Measurements from ENCODE around the gene PCDHB4.
"Not testable (repeated sequence)": the region's sequence is repeated elsewhere in the genome, so short reads cannot be mapped to it uniquely, and the experiment has no call there.

Gene PCDHB4

DNA sequence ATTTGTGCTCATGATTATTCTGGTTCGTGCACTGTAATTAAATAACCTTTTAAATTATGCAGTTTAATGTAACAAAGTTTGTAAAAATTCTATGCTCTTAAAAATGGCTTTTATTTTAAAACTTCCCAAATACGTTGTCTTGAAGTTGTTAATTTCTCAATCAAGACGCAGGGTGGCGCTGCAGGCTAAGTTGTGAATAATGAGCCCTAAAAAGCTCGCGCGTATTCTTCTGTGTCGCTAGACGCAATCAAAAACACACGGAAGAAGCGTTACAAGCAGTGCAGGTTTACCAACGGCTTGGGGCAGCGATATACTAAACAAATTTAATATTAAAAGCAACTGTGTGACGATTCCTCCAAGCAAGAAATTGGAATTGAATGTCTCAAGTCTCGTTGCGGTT is at the start of gene PCDHB4:
Gene PCDHB4, plus strand, starts transcription at position 256 of the 400 bp plus-strand sequence. CDS start 181 bp downstream, outside the sequence.
- no peak for DNase-seq (ENCODE audit: low read depth in 4 of 4, low spot score in 1 of 4)

GRCh38 chr5:141077826-141078225 is 43.8 kb upstream of the PCDHB4 start:
- no peak for DNase-seq (ENCODE audit: low read depth in 4 of 4, low spot score in 1 of 4)

- no peak for DNase-seq (ENCODE audit: low read depth in 4 of 4, low spot score in 1 of 4)
These were observed 39.4 kb upstream of the PCDHB4 start for GRCh38 chr5:141082228-141082627.

- peak in 1 of 4 experiments; percentile 8 for DNase-seq (ENCODE audit: low read depth in 4 of 4, low spot score in 1 of 4)
These were observed 37.1 kb upstream of the PCDHB4 start for GRCh38 chr5:141084487-141084989.

DNA sequence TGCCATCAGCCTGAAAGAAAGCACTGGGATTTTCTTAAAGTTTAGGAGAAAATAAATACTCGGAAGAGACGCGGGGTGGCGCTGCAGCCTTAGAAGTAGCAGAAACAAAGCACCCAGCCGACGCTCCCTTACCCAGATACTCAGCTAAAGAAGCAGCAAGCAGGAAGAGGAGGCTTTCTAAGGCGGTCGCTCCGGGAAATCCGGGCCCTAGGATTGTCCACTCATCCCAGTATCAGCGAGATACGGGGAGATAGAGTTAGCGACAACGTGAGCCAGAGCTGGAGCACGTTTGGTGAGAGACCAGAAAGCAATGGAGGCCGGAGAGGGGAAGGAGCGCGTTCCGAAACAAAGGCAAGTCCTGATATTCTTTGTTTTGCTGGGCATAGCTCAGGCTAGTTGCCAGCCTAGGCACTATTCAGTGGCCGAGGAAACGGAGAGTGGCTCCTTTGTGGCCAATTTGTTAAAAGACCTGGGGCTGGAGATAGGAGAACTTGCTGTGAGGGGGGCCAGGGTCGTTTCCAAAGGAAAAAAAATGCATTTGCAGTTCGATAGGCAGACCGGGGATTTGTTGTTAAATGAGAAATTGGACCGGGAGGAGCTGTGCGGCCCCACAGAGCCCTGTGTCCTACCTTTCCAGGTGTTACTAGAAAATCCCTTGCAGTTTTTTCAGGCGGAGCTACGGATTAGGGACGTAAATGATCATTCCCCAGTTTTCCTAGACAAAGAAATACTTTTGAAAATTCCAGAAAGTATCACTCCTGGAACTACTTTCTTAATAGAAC is 26.9 kb upstream of the PCDHB4 start, which contains the start of gene PCDHB2:
Gene PCDHB2, plus strand, starts transcription at position 135 of the 782 bp plus-strand sequence. Its CDS starts 176 bp downstream, at position 311.
- DNase-seq (ENCODE audit: low read depth in 4 of 4, low spot score in 1 of 4) = no peak

GRCh38 chr5:141095263-141095641 is 26.4 kb upstream of the PCDHB4 start:
- DNase-seq (ENCODE audit: low read depth in 4 of 4, low spot score in 1 of 4) = no peak

- not testable (repeated sequence) for DNase-seq (ENCODE audit: low read depth in 4 of 4, low spot score in 1 of 4)
These were observed 25.4 kb upstream of the PCDHB4 start for GRCh38 chr5:141096181-141096580.

GRCh38 chr5:141096586-141096985 is 25.0 kb upstream of the PCDHB4 start:
- not testable (repeated sequence) for DNase-seq (ENCODE audit: low read depth in 4 of 4, low spot score in 1 of 4)

DNA sequence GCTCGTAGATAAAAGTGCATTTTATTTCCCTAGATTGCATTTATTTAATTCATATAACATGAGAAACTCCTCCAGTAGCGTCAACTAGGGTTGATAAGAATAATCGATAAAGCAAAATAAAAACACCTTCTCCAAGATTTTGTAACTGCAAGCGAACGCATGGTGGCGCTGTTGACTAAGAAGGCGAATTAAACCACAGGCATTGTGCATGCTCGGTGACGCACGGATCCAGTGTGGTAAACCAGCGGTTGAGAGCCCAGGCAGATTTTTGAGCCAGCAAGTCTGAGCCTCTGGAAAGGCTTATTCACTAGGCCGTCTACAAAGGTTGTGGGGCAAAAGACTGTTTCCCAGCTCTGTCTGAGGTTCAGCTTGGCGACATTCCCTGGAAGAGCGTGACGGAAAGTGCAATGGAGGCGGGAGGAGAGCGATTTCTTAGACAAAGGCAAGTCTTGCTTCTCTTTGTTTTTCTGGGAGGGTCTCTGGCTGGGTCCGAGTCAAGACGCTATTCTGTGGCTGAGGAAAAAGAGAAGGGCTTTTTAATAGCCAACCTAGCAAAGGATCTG is 21.3 kb upstream of the PCDHB4 start, which contains the start of gene PCDHB3:
Gene PCDHB3, plus strand, starts transcription at position 231 of the 563 bp plus-strand sequence. Its CDS starts 177 bp downstream, at position 408.
- DNase-seq (ENCODE audit: low read depth in 4 of 4, low spot score in 1 of 4) = peak in 2 of 4 experiments; percentile 1 to 3

- DNase-seq (ENCODE audit: low read depth in 4 of 4, low spot score in 1 of 4) = no peak
These were observed 20.6 kb upstream of the PCDHB4 start for GRCh38 chr5:141101059-141101458.

- DNase-seq (ENCODE audit: low read depth in 4 of 4, low spot score in 1 of 4) = not testable (repeated sequence)
These were observed 19.5 kb upstream of the PCDHB4 start for GRCh38 chr5:141102070-141102469.

- DNase-seq (ENCODE audit: low read depth in 4 of 4, low spot score in 1 of 4) = not testable (repeated sequence)
These were observed 19.1 kb upstream of the PCDHB4 start for GRCh38 chr5:141102471-141102870.

- no peak for DNase-seq (ENCODE audit: low read depth in 4 of 4, low spot score in 1 of 4)
These were observed 16.3 kb upstream of the PCDHB4 start for GRCh38 chr5:141105350-141105749.

- no peak for DNase-seq (ENCODE audit: low read depth in 4 of 4, low spot score in 1 of 4)
These were observed 2.4 kb upstream of the PCDHB4 start for GRCh38 chr5:141119250-141119649.

DNA sequence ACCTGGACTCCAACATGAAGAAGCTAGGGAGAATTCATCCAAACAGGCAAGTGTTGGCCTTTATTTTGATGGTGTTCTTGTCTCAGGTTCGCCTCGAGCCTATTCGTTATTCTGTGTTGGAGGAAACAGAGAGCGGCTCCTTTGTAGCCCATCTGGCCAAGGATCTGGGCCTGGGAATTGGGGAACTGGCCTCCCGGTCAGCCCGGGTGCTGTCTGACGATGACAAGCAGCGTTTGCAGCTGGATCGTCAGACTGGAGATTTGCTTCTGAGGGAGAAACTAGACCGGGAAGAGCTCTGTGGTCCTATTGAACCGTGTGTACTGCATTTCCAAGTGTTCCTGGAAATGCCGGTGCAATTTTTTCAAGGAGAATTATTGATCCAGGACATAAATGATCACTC is 367 bp downstream of the PCDHB4 start:
- no peak for DNase-seq (ENCODE audit: low read depth in 4 of 4, low spot score in 1 of 4)

DNA sequence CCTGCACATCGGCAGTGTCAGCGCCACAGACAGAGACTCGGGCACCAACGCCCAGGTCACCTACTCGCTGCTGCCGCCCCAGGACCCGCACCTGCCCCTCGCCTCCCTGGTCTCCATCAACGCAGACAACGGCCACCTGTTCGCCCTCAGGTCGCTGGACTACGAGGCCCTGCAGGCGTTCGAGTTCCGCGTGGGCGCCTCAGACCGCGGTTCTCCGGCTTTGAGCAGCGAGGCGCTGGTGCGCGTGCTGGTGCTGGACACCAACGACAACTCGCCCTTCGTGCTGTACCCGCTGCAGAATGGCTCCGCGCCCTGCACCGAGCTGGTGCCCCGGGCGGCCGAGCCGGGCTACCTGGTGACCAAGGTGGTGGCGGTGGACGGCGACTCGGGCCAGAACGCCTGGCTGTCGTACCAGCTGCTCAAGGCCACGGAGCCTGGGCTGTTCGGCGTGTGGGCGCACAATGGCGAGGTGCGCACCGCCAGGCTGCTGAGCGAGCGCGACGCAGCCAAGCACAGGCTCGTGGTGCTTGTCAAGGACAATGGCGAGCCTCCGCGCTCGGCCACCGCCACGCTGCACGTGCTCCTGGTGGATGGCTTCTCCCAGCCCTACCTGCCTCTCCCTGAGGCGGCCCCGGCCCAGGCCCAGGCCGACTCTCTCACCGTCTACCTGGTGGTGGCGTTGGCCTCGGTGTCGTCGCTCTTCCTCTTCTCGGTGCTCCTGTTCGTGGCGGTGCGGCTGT is 1.9 kb downstream of the PCDHB4 start:
- DNase-seq (ENCODE audit: low read depth in 4 of 4, low spot score in 1 of 4) = not testable (repeated sequence)

DNA sequence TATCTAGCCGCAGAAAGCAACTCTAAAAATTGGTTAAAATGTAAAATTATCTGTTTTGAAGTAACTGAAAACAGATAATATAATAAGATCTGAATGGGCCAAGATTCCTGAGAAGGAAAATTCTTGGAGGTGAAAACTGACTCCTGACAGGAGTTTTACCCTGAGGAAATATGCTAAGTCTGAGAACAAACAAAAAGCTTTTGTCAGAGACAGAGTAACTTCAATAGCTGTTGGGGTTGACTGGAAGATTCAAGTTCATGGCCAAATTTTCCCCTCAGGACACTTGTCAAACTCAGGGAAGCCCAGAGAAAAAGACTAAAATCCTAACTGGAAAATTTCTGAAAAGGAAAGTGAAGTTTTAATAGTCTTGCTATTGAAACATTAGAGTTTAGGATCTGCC is 5.7 kb downstream of the PCDHB4 start:
- DNase-seq (ENCODE audit: low read depth in 4 of 4, low spot score in 1 of 4) = no peak

DNA sequence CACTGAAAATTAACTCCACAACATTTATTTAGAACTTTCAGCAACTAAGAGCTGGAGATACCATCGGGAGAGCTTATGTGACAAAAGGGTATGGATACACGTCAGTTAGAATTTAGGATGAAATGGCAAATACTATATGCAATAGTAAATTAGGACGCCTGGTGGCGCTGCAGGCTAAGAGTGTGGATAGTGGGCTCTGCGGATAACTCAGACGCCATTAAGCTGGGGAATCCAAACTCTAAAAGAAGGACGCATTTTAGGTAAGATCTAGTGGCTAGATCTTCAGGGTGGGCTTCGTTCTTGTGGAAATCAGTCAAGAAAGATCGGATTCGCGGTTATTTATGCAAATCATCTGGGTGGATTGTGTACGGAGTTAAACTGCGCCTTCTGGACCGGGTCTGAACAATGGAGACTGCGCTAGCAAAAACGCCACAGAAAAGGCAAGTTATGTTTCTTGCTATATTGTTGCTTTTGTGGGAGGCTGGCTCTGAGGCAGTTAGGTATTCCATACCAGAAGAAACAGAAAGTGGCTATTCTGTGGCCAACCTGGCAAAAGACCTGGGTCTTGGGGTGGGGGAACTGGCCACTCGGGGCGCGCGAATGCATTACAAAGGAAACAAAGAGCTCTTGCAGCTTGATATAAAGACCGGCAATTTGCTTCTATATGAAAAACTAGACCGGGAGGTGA is 13.6 kb downstream of the PCDHB4 start, which contains the start of gene PCDHB5:
Gene PCDHB5, plus strand, starts transcription at position 177 of the 688 bp plus-strand sequence. Its CDS starts 229 bp downstream, at position 406.
- DNase-seq (ENCODE audit: low read depth in 4 of 4, low spot score in 1 of 4) = no peak

DNA sequence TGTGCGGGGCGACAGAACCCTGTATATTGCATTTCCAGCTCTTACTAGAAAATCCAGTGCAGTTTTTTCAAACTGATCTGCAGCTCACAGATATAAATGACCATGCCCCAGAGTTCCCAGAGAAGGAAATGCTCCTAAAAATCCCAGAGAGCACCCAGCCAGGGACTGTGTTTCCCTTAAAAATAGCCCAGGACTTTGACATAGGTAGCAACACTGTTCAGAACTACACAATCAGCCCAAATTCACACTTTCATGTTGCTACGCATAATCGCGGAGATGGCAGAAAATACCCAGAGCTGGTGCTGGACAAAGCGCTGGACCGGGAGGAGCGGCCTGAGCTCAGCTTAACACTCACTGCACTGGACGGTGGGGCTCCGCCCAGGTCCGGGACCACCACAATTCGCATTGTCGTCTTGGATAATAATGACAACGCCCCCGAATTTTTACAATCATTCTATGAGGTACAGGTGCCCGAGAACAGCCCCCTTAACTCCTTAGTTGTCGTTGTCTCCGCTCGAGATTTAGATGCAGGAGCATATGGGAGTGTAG is 14.2 kb downstream of the PCDHB4 start:
- no peak for DNase-seq (ENCODE audit: low read depth in 4 of 4, low spot score in 1 of 4)

DNA sequence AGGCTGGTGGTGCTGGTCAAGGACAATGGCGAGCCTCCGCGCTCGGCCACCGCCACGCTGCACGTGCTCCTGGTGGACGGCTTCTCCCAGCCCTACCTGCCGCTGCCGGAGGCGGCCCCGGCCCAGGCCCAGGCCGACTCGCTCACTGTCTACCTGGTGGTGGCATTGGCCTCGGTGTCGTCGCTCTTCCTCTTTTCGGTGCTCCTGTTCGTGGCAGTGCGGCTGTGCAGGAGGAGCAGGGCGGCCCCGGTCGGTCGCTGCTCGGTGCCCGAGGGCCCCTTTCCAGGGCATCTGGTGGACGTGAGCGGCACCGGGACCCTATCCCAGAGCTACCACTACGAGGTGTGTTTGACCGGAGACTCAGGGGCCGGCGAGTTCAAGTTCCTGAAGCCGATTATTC is 15.7 kb downstream of the PCDHB4 start:
- not testable (repeated sequence) for DNase-seq (ENCODE audit: low read depth in 4 of 4, low spot score in 1 of 4)
